ENCODE measurements around the gene CCDC127.

Gene CCDC127

DNA sequence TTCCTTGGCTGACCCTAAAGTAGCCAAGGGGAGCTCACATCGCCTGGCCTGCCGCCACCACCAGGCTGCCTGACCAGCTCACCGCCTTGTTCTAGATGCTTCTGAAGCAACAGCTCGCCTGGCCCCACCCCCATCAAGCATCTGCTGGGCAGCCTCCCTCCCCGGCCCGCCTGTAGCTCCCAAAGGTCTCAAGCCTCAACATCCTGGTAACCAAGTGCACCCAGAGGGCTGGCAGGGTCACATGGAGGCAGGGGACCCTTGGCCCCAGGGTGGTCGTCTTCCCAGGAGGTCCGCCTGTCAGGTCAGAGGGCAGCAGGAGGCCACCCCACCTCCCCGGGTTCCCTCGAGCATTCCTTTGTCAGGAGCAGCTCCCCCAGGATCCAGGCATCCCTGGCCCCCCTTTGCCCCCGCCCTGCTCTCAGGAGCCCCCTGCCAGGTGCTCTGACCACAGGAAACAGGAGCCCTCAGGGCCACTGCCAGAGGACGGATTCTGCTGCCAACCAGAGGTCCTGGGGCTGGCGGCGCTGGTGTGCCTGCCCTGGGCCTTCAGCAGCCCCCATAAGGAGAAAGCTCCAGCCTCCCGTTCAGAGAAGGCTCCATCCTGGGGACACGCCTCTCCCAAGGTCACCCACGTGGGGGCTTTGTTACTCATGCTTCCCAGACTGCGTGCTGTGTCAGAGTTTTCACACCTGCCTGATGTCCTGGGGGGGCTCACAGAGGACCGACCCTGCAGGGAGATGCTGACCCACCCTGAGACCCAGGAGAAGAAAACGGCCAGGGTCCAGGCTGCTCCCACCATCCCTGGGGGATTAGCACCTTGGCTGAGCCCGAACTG, 30.1 kb downstream of the CCDC127 start:
- peak overlapping the region; percentile 15; the same call in 1 of the 2 replicates for H2AFZ ChIP-seq (ENCODE audit: low read depth, low read length)

DNA sequence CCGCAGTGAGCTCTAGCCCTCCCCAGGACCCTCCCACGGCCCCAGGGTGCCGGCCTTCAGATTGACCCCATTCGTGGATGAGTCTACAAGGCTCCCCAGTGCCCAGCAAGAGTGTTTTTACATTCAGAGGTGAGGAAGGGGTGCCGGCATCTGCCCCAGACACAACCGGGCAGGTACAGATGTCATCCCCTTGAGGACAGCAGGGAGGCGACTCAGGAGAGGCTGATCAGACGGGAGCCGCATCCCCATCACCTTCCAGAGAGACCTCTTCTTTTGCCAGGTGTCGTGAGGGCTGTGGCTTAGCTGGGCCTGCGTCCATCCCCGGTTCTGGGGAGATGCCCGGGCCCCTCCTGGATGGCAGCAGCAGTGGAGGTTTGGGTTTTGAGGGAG, 30.9 kb downstream of the CCDC127 start:
- no peak for ATAC-seq (ENCODE audit: insufficient read depth, low read depth)
- H4K20me1 ChIP-seq (ENCODE audit: insufficient read depth, low read length): 0 out of 2 replicates have a peak, but pooled peaks cover 3% of the 10 kb centered on the region
- no peak overlapping the region for H3K9ac ChIP-seq (ENCODE audit: low read depth, low read length)
- H3K27ac ChIP-seq (ENCODE audit: low read length): no peak overlapping the region
- no peaks in the 10 kb centered on the region for H3K27me3 ChIP-seq (ENCODE audit: insufficient read depth, low read length, poor library complexity)
- H3K79me2 ChIP-seq (ENCODE audit: insufficient read depth, low read length): no peaks in the 10 kb centered on the region
- H3K9me3 ChIP-seq (ENCODE audit: insufficient read depth, low read length, severe bottlenecking): no peaks in the 10 kb centered on the region
- no peak overlapping the region for H3K4me2 ChIP-seq (ENCODE audit: insufficient read depth, low read length)
- H3K4me1 ChIP-seq (ENCODE audit: insufficient read depth, low read length): peaks cover 9% of the 10 kb centered on the region
- H3K4me3 ChIP-seq (ENCODE audit: low read depth in 1 of 2, low read length in 2 of 2): no peak overlapping the region
- no peak overlapping the region for H2AFZ ChIP-seq (ENCODE audit: low read depth, low read length)
- H3K36me3 ChIP-seq (ENCODE audit: insufficient read depth, low read length): no peaks in the 10 kb centered on the region
- TF ChIP-seq, protein P1, sequence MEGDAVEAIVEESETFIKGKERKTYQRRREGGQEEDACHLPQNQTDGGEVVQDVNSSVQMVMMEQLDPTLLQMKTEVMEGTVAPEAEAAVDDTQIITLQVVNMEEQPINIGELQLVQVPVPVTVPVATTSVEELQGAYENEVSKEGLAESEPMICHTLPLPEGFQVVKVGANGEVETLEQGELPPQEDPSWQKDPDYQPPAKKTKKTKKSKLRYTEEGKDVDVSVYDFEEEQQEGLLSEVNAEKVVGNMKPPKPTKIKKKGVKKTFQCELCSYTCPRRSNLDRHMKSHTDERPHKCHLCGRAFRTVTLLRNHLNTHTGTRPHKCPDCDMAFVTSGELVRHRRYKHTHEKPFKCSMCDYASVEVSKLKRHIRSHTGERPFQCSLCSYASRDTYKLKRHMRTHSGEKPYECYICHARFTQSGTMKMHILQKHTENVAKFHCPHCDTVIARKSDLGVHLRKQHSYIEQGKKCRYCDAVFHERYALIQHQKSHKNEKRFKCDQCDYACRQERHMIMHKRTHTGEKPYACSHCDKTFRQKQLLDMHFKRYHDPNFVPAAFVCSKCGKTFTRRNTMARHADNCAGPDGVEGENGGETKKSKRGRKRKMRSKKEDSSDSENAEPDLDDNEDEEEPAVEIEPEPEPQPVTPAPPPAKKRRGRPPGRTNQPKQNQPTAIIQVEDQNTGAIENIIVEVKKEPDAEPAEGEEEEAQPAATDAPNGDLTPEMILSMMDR (IDR thresholded peaks at IDR 0.05; ENCODE audit: borderline replicate concordance, extremely low read depth, low read length, poor library complexity, severe bottlenecking): no peak
- no peak for TF ChIP-seq EZH2 (IDR thresholded peaks at IDR 0.05; ENCODE audit: borderline replicate concordance, low read depth, low read length, severe bottlenecking)
- DNase-seq: no peak

More for the DNA sequence above, 30.1 kb downstream of the CCDC127 start:
- 0 out of 2 replicates have a peak, but pooled peaks cover 3% of the 10 kb centered on the region for H4K20me1 ChIP-seq (ENCODE audit: insufficient read depth, low read length)
- H3K79me2 ChIP-seq (ENCODE audit: insufficient read depth, low read length): no peaks in the 10 kb centered on the region
- H3K4me2 ChIP-seq (ENCODE audit: insufficient read depth, low read length): peak overlapping the region; percentile 54; the same call in 1 of the 2 replicates
- ATAC-seq (ENCODE audit: insufficient read depth, low read depth): no peak
- peaks cover 9% of the 10 kb centered on the region for H3K4me1 ChIP-seq (ENCODE audit: insufficient read depth, low read length)
- no peaks in the 10 kb centered on the region for H3K36me3 ChIP-seq (ENCODE audit: insufficient read depth, low read length)
- H3K27ac ChIP-seq (ENCODE audit: low read length): no peak overlapping the region
- H3K4me3 ChIP-seq (ENCODE audit: low read depth in 1 of 2, low read length in 2 of 2): no peak overlapping the region
- no peak overlapping the region for H3K9ac ChIP-seq (ENCODE audit: low read depth, low read length)
- no peaks in the 10 kb centered on the region for H3K9me3 ChIP-seq (ENCODE audit: insufficient read depth, low read length, severe bottlenecking)
- TF ChIP-seq EZH2 (IDR thresholded peaks at IDR 0.05; ENCODE audit: borderline replicate concordance, low read depth, low read length, severe bottlenecking): no peak
- TF ChIP-seq, protein P1 (IDR thresholded peaks at IDR 0.05; ENCODE audit: borderline replicate concordance, extremely low read depth, low read length, poor library complexity, severe bottlenecking): no peak
- H3K27me3 ChIP-seq (ENCODE audit: insufficient read depth, low read length, poor library complexity): no peaks in the 10 kb centered on the region
- no peak for DNase-seq

DNA sequence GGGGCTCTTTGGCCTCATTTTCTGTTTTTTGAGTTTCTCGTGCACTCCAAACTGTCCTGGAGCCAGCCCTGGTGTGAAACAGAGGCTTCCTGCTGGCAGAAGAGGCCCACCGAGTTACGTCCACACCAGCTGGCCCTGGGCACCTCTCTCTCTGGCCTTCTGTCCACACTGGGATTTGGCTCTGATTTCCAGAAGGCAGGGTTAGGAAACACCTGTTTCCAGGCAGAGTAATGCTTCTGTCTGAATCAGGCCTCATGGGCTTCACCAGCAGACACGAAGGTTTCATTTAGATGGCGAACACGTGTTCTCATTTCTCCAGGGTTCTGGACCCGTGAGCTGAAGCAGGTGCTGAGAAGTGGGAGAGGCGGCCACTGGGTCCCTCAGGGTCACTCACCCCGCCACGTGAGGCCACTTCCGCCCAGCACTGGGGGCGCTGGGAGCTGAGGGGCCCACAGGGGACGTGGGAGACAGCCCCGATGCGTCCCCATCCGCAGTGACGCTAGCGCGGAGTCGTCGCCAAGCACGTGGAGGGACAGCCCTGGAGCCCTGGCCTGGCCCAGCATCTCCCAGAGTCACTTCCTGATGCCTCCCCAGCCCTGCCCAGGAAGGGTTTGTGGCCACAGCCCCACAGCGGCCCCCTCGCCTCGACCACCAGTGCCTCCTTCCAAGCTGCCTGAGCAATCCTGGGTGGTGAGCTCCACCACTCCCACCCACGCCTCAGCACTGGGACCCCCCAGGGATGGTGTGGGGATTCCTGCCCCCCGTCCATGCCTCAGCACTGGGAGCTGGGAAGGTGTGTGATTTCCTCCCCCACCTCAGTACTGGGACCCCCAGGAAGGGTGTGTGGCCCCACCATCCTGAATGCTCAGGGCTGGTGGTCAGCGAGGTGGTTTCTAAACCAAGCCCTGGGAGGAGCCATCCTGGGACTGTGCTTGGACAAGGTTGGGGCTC, 31.6 kb downstream of the CCDC127 start:
- Histone ChIP-seq H3K27me3 (ENCODE audit: insufficient read depth, low read length, poor library complexity) (no peaks in the 10 kb centered on the region), H2AFZ (ENCODE audit: low read depth, low read length) (no peak overlapping the region), H3K79me2 (ENCODE audit: insufficient read depth, low read length) (no peaks in the 10 kb centered on the region), H3K36me3 (ENCODE audit: insufficient read depth, low read length) (no peaks in the 10 kb centered on the region), H3K9ac (ENCODE audit: low read depth, low read length) (no peak overlapping the region), H3K4me3 (ENCODE audit: low read depth in 1 of 2, low read length in 2 of 2) (no peak overlapping the region), H3K9me3 (ENCODE audit: insufficient read depth, low read length, severe bottlenecking) (no peaks in the 10 kb centered on the region), H4K20me1 (ENCODE audit: insufficient read depth, low read length) (0 out of 2 replicates have a peak, but pooled peaks cover 3% of the 10 kb centered on the region), H3K27ac (ENCODE audit: low read length) (no peak overlapping the region), H3K4me2 (ENCODE audit: insufficient read depth, low read length) (no peak overlapping the region), H3K4me1 (ENCODE audit: insufficient read depth, low read length) (peaks cover 9% of the 10 kb centered on the region)
- TF ChIP-seq, protein P1 (IDR thresholded peaks at IDR 0.05; ENCODE audit: borderline replicate concordance, extremely low read depth, low read length, poor library complexity, severe bottlenecking): no peak
- TF ChIP-seq EZH2 (IDR thresholded peaks at IDR 0.05; ENCODE audit: borderline replicate concordance, low read depth, low read length, severe bottlenecking): no peak
- DNase-seq (no peak), ATAC-seq (ENCODE audit: insufficient read depth, low read depth) (no peak)
